OCI-LY7 (cell line): Measurements from ENCODE around the gene PRLR.

Source experiments
- EZH2phosphoT487 ChIP-seq: fragments of 200-600 bp; sonication (generic); IDR thresholded peaks from 2 replicates; pipeline ENCODE4 v1.6.1; 2018; ENCODE audit warnings: low read depth, borderline replicate concordance, mild to moderate bottlenecking, mixed run types, antibody characterized with exemption, low read length, moderate library complexity, mixed read lengths
- TF ChIP-seq, protein P1 (sequence below): fragments of 200-600 bp; sonication (generic); conservative IDR thresholded peaks from 2 replicates; pipeline ENCODE4 v1.5.1; 2014; ENCODE audit warnings: mild to moderate bottlenecking, antibody characterized with exemption, low read length, moderate library complexity, mixed read lengths

DNA sequence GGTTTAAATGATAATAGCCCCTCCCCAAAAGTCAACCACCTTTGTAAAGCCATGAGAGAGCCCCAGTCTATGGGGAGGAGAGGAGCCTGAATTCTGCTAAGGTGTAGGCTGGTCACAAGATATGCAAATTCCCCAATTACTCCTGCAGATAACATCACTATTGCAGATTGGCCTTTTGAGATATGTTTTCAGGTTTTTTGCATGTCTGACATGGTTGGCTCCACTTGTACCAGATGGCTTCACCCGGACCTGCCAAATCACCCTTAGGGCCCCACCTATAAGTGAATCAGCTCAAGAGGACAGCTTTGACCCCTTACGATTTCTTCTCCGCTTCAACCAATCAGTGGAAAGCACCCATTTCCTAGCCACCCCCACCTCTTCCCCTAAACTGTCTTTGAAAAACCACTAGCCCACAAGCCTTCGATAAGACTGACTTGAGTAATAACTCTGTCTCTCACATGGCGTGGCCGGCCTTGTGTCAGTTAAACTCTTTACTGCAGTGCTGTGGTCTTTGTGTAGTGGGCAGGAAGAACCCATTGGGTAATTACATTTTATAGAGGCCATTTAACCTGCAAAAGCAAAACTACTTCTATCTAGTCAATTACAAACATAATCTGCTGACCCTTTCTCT, 69.7 kb downstream of the PRLR start:
- TF ChIP-seq, protein P1, sequence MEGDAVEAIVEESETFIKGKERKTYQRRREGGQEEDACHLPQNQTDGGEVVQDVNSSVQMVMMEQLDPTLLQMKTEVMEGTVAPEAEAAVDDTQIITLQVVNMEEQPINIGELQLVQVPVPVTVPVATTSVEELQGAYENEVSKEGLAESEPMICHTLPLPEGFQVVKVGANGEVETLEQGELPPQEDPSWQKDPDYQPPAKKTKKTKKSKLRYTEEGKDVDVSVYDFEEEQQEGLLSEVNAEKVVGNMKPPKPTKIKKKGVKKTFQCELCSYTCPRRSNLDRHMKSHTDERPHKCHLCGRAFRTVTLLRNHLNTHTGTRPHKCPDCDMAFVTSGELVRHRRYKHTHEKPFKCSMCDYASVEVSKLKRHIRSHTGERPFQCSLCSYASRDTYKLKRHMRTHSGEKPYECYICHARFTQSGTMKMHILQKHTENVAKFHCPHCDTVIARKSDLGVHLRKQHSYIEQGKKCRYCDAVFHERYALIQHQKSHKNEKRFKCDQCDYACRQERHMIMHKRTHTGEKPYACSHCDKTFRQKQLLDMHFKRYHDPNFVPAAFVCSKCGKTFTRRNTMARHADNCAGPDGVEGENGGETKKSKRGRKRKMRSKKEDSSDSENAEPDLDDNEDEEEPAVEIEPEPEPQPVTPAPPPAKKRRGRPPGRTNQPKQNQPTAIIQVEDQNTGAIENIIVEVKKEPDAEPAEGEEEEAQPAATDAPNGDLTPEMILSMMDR: no peak
- no peak for TF ChIP-seq EZH2phosphoT487
